OCI-LY7 (cell line): ENCODE results near the gene KMT2B.

ENCODE experiments used
- EZH2phosphoT487 ChIP-seq: fragments of 200-600 bp; sonication (generic); IDR thresholded peaks from 2 replicates; pipeline ENCODE4 v1.6.1; 2018; ENCODE audit warnings: low read depth, borderline replicate concordance, mild to moderate bottlenecking, mixed run types, antibody characterized with exemption, low read length, moderate library complexity, mixed read lengths
- TF ChIP-seq, protein P1 (sequence below): fragments of 200-600 bp; sonication (generic); conservative IDR thresholded peaks from 2 replicates; pipeline ENCODE4 v1.5.1; 2014; ENCODE audit warnings: mild to moderate bottlenecking, antibody characterized with exemption, low read length, moderate library complexity, mixed read lengths

- TF ChIP-seq, protein P1, sequence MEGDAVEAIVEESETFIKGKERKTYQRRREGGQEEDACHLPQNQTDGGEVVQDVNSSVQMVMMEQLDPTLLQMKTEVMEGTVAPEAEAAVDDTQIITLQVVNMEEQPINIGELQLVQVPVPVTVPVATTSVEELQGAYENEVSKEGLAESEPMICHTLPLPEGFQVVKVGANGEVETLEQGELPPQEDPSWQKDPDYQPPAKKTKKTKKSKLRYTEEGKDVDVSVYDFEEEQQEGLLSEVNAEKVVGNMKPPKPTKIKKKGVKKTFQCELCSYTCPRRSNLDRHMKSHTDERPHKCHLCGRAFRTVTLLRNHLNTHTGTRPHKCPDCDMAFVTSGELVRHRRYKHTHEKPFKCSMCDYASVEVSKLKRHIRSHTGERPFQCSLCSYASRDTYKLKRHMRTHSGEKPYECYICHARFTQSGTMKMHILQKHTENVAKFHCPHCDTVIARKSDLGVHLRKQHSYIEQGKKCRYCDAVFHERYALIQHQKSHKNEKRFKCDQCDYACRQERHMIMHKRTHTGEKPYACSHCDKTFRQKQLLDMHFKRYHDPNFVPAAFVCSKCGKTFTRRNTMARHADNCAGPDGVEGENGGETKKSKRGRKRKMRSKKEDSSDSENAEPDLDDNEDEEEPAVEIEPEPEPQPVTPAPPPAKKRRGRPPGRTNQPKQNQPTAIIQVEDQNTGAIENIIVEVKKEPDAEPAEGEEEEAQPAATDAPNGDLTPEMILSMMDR, result no peak
- no peak for TF ChIP-seq EZH2phosphoT487
Measured at GRCh38 chr19:35764432-35765315, 46.9 kb downstream of the KMT2B start.
